Progenitor cell of endocrine pancreas (in vitro differentiated cells): ENCODE results near the gene CSF2RB. TPM values are rescaled to one million over a fixed set of nuclear protein-coding genes. Genes with fewer than 3 reads are reported as not detected.

ENCODE experiments used
- DNase-seq: peaks from one replicate; pipeline ENCODE4 v3.0.0; 2021; ENCODE audit warnings: low spot score; ENCODE audit not compliant: unreplicated experiment
- H3K27ac Mint-ChIP-seq: 2 replicates; pipeline ENCODE4 v1.8.0; 2021; ENCODE audit warnings: mild to moderate bottlenecking, moderate library complexity, mixed read lengths
- H3K27me3 Mint-ChIP-seq: 2 replicates; pipeline ENCODE4 v1.8.0; 2021; ENCODE audit warnings: mixed read lengths
- H3K36me3 Mint-ChIP-seq: 2 replicates; pipeline ENCODE4 v1.8.0; 2022; ENCODE audit warnings: mixed read lengths; ENCODE audit not compliant: insufficient read depth
- H3K4me1 Mint-ChIP-seq: 2 replicates; pipeline ENCODE4 v1.8.0; 2021; ENCODE audit warnings: low read depth, mixed read lengths
- H3K4me3 Mint-ChIP-seq: 2 replicates; pipeline ENCODE4 v1.8.0; 2021; ENCODE audit warnings: low read depth, mild to moderate bottlenecking, moderate library complexity, mixed read lengths
- H3K9me3 Mint-ChIP-seq: 2 replicates; pipeline ENCODE4 v1.8.0; 2021; ENCODE audit warnings: low read depth, mixed read lengths
- CTCF ChIP-seq: fragments of 200-600 bp; sonication (generic); IDR thresholded peaks from one replicate; pipeline ENCODE4 v1.5.0; 2021; ENCODE audit warnings: antibody characterized with exemption, mild to moderate bottlenecking; ENCODE audit not compliant: unreplicated experiment
- total RNA-seq: library from RNA; stranded (reverse); gene quantifications from 2 replicates; pipeline ENCODE4 v1.2.1, GENCODE V29; 2021

The CSF2RB gene
- total RNA-seq, 1 donor from 2014 or later = not detected

- no peaks in the 10 kb centered on the region for H3K36me3 Mint-ChIP-seq
- no peak for TF ChIP-seq CTCF
- H3K4me3 Mint-ChIP-seq = no peak overlapping the region
- H3K27ac Mint-ChIP-seq = no peak overlapping the region
- no peaks in the 10 kb centered on the region for H3K4me1 Mint-ChIP-seq
- no peak for DNase-seq
- no peaks in the 10 kb centered on the region for H3K9me3 Mint-ChIP-seq
- H3K27me3 Mint-ChIP-seq = peaks cover 39% of the 10 kb centered on the region
Observed at GRCh38 chr22:36911887-36912661, 1.4 kb upstream of the CSF2RB start.

DNA sequence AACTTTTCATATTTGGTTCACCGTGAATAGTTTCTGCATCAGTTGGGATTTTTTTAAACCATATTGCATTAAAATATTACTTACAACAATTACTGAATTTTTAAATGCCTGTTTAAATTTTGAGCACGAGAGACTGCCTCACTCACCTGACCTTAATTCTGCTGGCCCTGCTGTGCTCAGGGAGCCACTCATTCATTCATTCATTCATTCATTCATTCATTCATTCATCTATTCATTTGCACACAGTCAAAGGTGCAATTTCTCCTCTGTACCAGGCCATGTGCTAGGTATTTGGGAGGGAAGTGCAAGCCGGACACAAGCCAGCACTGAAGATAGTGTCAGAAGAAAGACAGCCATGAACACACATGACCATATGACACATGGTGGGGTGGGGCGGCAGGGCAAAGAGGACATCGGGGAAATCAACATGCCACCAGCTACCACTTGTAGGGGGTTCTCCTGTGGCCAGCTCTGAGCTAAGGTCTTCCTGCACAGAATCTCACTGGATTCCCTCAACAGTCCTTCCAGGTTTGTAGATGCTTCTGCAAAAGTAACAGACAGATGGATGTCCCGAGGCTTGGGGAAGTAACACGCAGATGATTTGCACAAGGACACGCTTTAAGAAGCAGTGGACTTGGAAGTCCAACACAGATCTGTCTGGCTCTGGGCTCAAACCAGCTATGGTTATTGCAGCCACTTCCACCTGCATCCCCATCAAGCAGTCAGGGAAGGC is 568 bp upstream of the CSF2RB start:
- H3K27ac Mint-ChIP-seq = no peak overlapping the region
- no peak for TF ChIP-seq CTCF
- H3K4me1 Mint-ChIP-seq = no peaks in the 10 kb centered on the region
- H3K9me3 Mint-ChIP-seq = no peaks in the 10 kb centered on the region
- no peak overlapping the region for H3K4me3 Mint-ChIP-seq
- DNase-seq = no peak
- no peaks in the 10 kb centered on the region for H3K36me3 Mint-ChIP-seq
- H3K27me3 Mint-ChIP-seq = peaks cover 44% of the 10 kb centered on the region

DNA sequence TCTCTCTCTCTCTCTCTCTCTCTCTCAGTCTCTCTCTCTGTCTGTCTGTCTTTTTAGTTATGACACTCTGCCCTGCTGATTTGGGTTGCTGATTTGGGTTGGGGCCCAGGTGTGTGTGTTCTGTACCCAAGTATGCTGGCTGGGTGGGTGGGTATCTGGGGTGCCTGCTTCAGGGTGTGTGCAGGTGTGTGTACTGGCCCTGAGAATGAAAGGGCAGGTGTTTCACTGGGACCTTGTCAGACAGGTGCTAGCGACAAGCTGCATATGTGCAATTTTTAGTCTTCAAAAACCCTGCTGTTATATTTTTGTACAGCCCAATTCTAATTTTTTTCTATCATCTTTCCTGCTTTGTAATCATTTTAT is 943 bp downstream of the CSF2RB start:
- H3K27ac Mint-ChIP-seq = no peak overlapping the region
- no peaks in the 10 kb centered on the region for H3K9me3 Mint-ChIP-seq
- DNase-seq = no peak
- H3K27me3 Mint-ChIP-seq = peaks cover 49% of the 10 kb centered on the region
- H3K4me1 Mint-ChIP-seq = no peaks in the 10 kb centered on the region
- no peaks in the 10 kb centered on the region for H3K36me3 Mint-ChIP-seq
- no peak overlapping the region for H3K4me3 Mint-ChIP-seq
- TF ChIP-seq CTCF = no peak

GRCh38 chr22:36916034-36916433 is 2.6 kb downstream of the CSF2RB start:
- DNase-seq = no peak
- no peaks in the 10 kb centered on the region for H3K9me3 Mint-ChIP-seq
- H3K27me3 Mint-ChIP-seq = peaks cover 47% of the 10 kb centered on the region

More at GRCh38 chr22:36916034-36916433, 2.6 kb downstream of the CSF2RB start:
- H3K27ac Mint-ChIP-seq = no peak overlapping the region
- H3K4me3 Mint-ChIP-seq = no peak overlapping the region
- H3K36me3 Mint-ChIP-seq = no peaks in the 10 kb centered on the region
- TF ChIP-seq CTCF = no peak
- no peaks in the 10 kb centered on the region for H3K4me1 Mint-ChIP-seq
